Esophagus squamous epithelium (tissue), 5 donors: ENCODE measurements around the gene UBE2L3. TPM values are rescaled to one million over a fixed set of nuclear protein-coding genes. Genes with fewer than 3 reads are reported as not detected.

Source experiments
- DNase-seq: peaks from one replicate; lab custom pipeline; 2025; lab: John Stamatoyannopoulos, UW
- H3K27ac ChIP-seq, 4 donors: fragments of 200-600 bp; sonication (generic); one replicate each; pipeline ENCODE4 v1.5.1; 2016 to 2019; ENCODE audit warnings: mild to moderate bottlenecking in 1 of 4
- H3K27me3 ChIP-seq, 4 donors: fragments of 200-600 bp; sonication (generic); 1 replicate in 3 of 4; 2 replicates in 1 of 4; pipeline versions ENCODE4 v1.5.1 to v1.6.0; 2017 to 2021; ENCODE audit warnings: antibody characterized with exemption in 1 of 4
- H3K36me3 ChIP-seq, 3 donors: fragments of 200-600 bp; sonication (generic); one replicate each; pipeline ENCODE4 v1.5.1; 2016 to 2019
- H3K4me1 ChIP-seq, 3 donors: fragments of 200-600 bp; sonication (generic); one replicate each; pipeline ENCODE4 v1.5.1; 2017 to 2019
- H3K4me3 ChIP-seq, 4 donors: fragments of 200-600 bp; sonication (generic); 1 replicate in 3 of 4; 2 replicates in 1 of 4; pipeline ENCODE4 v1.5.1; 2016 to 2019; ENCODE audit warnings: mild to moderate bottlenecking in 2 of 4, moderate library complexity in 1 of 4
- H3K9me3 ChIP-seq, 3 donors: fragments of 200-600 bp; sonication (generic); one replicate each; pipeline ENCODE4 v1.5.1; 2016 to 2019
- POLR2A ChIP-seq, 4 donors: fragments of 450-650 bp; IDR thresholded peaks; one replicate each; pipeline ENCODE4 v1.6.1; 2017; ENCODE audit warnings: antibody characterized with exemption in 4 of 4, mild to moderate bottlenecking in 4 of 4, moderate library complexity in 3 of 4
- WGBS, 2 donors: methylation state at CpG; one replicate each; pipeline ENCODE4 v1.1.5; 2018; 5-methylcytosine and 5-hydroxymethylcytosine counted together
- intact Hi-C: fragments of 100-400 bp; cut with DNase I; formaldehyde crosslinking; loops from one replicate; pipeline ENCODE4 v1.15.0; 2022
- total RNA-seq, 4 donors: library from RNA; depleted of rRNA; stranded (reverse); fragments of >200 nt; gene quantifications; one replicate each; pipeline ENCODE4 v1.1.0, GENCODE V29; 2016
- TF ChIP-seq, protein P1 (sequence below), 6 experiments: fragments of 450-650 bp in 4 of 6; fragments of 200-600 bp in 2 of 6; sonication (generic) in 2 of 6; IDR thresholded peaks; one replicate each; pipeline ENCODE4 v1.5.1; 2016 to 2019; ENCODE audit warnings: antibody characterized with exemption in 6 of 6, mild to moderate bottlenecking in 4 of 6, moderate library complexity in 4 of 6
- donor health status: DM: yes; HTN: yes; CAD: no.

Gene UBE2L3
- total RNA-seq, 4 donors from 2014 or later = 34.7 to 53.8 (median 44.7) TPM

DNA sequence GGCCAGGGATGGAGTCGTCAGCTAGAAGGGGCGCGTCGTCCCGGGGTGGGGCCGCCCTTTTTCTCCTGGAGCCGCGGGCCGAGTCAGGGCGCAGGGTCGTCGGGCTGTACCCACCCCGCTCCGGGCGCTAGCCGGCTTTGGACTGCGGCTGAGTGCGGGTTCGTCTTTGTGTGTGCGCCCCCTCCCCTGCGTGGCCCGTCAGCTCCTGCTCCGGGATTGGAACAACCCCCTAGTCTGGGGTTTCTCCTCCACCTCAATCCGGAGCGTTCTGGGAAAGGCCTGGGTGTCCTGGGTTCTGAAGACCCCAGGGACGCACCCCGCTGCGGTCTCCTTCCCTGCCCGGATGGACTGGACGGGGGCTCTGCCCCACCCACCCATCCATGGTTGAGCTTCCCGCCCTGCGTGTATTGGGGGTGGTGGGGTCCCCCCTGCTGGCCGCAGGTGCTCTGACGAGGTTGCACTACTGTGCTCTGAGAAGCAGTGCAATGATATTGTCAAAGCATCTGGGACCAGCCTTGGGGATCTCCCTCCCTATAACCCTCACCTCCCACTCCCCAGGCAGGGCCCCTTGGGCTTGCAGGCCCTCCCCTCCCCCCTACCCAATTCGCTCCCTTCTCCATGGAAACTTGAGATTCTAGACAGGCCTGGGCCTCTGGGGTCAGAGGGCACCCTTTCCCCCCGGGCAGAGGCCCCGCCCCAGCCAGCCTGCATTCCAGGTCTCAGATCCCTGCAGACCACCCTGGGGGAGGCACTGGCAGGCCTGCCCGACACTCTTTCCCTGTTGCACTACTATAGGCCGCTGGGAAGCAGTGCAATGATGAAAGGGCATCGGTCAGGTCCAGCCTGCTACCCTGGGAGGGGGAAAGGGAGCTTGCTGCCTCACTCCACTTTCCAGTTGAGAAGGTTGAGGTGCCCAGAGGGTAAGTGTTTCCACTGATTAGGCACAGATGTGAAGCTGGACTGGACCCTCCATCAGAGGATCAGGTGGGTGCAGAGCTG, 85.3 kb downstream of the UBE2L3 start:
- TF ChIP-seq, protein P1, sequence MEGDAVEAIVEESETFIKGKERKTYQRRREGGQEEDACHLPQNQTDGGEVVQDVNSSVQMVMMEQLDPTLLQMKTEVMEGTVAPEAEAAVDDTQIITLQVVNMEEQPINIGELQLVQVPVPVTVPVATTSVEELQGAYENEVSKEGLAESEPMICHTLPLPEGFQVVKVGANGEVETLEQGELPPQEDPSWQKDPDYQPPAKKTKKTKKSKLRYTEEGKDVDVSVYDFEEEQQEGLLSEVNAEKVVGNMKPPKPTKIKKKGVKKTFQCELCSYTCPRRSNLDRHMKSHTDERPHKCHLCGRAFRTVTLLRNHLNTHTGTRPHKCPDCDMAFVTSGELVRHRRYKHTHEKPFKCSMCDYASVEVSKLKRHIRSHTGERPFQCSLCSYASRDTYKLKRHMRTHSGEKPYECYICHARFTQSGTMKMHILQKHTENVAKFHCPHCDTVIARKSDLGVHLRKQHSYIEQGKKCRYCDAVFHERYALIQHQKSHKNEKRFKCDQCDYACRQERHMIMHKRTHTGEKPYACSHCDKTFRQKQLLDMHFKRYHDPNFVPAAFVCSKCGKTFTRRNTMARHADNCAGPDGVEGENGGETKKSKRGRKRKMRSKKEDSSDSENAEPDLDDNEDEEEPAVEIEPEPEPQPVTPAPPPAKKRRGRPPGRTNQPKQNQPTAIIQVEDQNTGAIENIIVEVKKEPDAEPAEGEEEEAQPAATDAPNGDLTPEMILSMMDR (IDR thresholded peaks at IDR 0.05) = no peak
- no peak for TF ChIP-seq POLR2A (IDR thresholded peaks at IDR 0.05)
- 11 to 72% methylated on average over 6 to 12 of the region's 40 CpGs for WGBS, 2 donors
- Histone ChIP-seq H3K36me3 (peaks cover 0 to 12% (median 0%) of the 10 kb centered on the region in 3 donors), H3K27ac (peak overlapping the region in 2 of 4 donors; percentile 21 to 51), H3K9me3 (no peaks in the 10 kb centered on the region), H3K4me3 (peak overlapping the region; percentile 39 to 87 (median 56)), H3K4me1 (peaks cover 19 to 45% (median 21%) of the 10 kb centered on the region in 3 donors), H3K27me3 (peaks cover 0 to 19% (median 0%) of the 10 kb centered on the region in 4 donors)
- DNase-seq = no peak
- intact Hi-C loops = no loop called here

DNA sequence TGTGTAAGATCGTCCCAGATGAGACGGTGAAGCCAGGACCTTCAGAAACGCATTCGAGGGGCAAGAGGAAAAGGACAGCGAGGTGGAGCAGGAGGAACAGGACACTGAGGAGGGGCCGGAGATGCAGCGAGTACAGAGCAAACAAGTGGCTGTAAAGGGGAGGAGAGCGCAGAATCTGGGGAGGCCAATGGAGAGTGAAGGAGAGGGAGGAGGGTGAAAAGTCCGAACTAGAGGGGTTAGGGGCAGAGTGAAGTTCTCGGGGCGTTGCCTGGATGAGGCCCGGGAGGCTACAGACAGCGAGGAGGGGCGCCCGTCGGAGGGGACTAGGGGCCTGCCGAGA, 89.5 kb downstream of the UBE2L3 start:
- H3K27ac ChIP-seq = peak overlapping the region in 3 of 4 donors; percentile 47 to 78 (median 58)
- intact Hi-C loops = no loop called here
- peak overlapping the region; percentile 33 to 70 (median 56) for H3K4me3 ChIP-seq
- no peaks in the 10 kb centered on the region for H3K36me3 ChIP-seq
- no peaks in the 10 kb centered on the region for H3K9me3 ChIP-seq
- WGBS, 2 donors = 26 to 44% methylated on average over 17 of the region's 17 CpGs
- no peak for DNase-seq
- H3K4me1 ChIP-seq = peaks cover 12 to 36% (median 19%) of the 10 kb centered on the region in 3 donors
- H3K27me3 ChIP-seq = peaks cover 0 to 26% (median 0%) of the 10 kb centered on the region in 4 donors
- TF ChIP-seq, protein P1 (IDR thresholded peaks at IDR 0.05) = no peak
- no peak for TF ChIP-seq POLR2A (IDR thresholded peaks at IDR 0.05)

DNA sequence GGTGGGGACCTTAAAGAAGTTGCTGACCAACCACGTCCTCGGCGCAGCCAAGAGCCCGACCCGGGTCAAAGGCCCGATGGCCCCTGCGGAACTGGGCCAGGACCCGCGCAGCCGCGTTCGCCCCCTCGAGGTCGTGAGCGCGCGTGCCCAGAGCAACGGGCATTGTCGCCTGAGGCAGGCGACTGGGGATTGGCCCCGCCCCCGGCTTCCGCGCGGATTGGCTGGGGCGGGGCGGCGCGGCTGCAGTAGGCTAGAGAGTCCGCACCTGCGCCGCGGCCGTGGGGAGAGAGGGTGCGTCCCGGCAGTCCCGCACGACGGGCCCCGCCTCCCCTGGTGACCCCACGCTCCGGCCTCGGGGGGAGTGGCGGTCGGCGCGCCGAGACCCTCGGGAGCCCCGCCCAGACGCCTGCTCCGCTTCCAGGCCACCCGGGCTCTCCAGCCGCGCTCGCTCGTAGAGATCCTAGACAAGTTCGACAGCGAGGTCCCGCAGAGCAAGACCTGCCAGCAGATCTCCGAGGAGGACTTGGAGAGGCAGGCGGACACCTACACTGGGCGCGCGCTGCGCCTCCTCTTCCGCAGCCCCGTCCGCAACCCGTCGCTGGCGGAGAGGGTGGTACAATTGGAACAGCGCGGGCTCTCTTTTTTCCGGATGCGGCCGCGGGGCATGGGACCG, 90.0 kb downstream of the UBE2L3 start:
- Histone ChIP-seq H3K27ac (peak overlapping the region; percentile 24 to 78 (median 53)), H3K4me3 (peak overlapping the region; percentile 33 to 70 (median 56)), H3K4me1 (peaks cover 7 to 31% (median 16%) of the 10 kb centered on the region in 3 donors), H3K36me3 (no peaks in the 10 kb centered on the region), H3K9me3 (no peaks in the 10 kb centered on the region), H3K27me3 (peaks cover 0 to 26% (median 0%) of the 10 kb centered on the region in 4 donors)
- TF ChIP-seq, protein P1 (IDR thresholded peaks at IDR 0.05) = peak in 1 of 6 experiments; percentile 35
- TF ChIP-seq POLR2A (IDR thresholded peaks at IDR 0.05) = peak in 1 of 4 donors; percentile 49
- DNase-seq = peak; percentile 13
- 2 to 4% methylated on average over 6 to 7 of the region's 79 CpGs for WGBS, 2 donors
- intact Hi-C loops = no loop called here

DNA sequence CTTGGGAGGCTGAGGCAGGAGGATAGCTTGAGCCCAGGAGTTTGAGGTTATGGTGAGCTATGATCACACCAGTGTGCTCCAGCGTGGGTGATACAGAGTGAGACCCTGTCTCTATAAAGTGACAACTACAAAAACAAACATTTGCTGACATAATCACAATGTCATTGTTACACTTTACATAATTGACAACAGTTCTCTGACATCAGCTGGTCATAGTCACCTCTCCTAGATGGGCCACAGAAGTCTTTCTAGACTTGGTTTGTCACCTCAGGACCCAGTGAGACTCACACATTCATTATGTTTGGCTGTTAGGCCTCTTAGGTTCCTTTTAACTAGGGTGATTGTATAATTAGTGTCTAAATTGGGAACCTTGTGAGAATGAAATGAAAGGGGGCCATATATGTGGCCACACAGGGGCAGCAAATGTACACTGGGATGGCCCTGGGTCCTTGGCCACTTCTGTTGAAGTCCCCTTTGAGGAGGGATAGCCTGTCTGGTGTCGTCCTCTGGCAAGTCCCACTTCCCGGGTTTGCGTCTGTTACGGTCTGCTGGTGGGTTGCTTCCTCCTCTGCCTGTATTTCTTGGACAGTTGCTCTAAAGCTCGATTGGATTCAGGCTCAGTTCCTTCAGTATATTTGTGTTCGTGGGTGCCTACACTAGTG, 92.5 kb downstream of the UBE2L3 start:
- WGBS, 2 donors = 83 to 89% methylated on average over 5 to 7 of the region's 7 CpGs
- no peak for DNase-seq
- Histone ChIP-seq H3K4me3 (no peak overlapping the region), H3K9me3 (no peaks in the 10 kb centered on the region), H3K27me3 (peaks cover 0 to 20% (median 0%) of the 10 kb centered on the region in 4 donors), H3K36me3 (no peaks in the 10 kb centered on the region), H3K4me1 (peaks cover 4 to 25% (median 14%) of the 10 kb centered on the region in 3 donors), H3K27ac (no peak overlapping the region)
- no peak for TF ChIP-seq POLR2A (IDR thresholded peaks at IDR 0.05)
- intact Hi-C loops = no loop called here

DNA sequence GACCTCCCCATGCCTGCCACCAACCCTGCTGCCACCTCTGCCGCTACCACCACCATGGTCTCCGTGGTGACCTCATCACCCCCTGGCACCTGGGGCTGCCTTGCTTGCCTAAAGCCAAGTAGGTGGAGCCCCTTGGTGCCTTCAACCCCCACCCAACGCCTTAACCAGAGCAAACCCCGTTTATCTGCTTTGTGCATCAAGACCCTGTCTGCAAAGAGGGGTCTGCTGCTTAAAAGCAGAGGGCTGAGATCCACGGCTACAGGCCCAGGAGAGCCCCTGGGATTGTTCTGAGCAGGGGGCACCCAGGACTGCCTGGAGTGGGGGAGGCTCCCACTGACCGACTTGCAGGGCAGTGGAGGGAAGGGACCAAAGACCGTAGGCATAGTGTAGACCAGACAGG, 93.4 kb downstream of the UBE2L3 start:
- H3K4me3 ChIP-seq = no peak overlapping the region

More for the DNA sequence above, 93.4 kb downstream of the UBE2L3 start:
- no peak overlapping the region for H3K27ac ChIP-seq
- peaks cover 0 to 20% (median 0%) of the 10 kb centered on the region in 4 donors for H3K27me3 ChIP-seq
- 63 to 89% methylated on average over 1 to 5 of the region's 7 CpGs for WGBS, 2 donors
- peaks cover 10 to 34% (median 18%) of the 10 kb centered on the region in 3 donors for H3K4me1 ChIP-seq
- H3K9me3 ChIP-seq = no peaks in the 10 kb centered on the region
- intact Hi-C loops = no loop called here
- no peaks in the 10 kb centered on the region for H3K36me3 ChIP-seq
- TF ChIP-seq, protein P1 (IDR thresholded peaks at IDR 0.05) = no peak
- no peak for TF ChIP-seq POLR2A (IDR thresholded peaks at IDR 0.05)
- DNase-seq = no peak
